ENCODE data around the gene RHOJ. TPM values are rescaled to one million over a fixed set of nuclear protein-coding genes. Genes with fewer than 3 reads are reported as not detected.

Gene RHOJ
- total RNA-seq, 1 donor from 2014 or later: 0.54 TPM

- no peak for TF ChIP-seq CTCF (IDR thresholded peaks at IDR 0.05; ENCODE audit: insufficient read depth, low read length, poor library complexity, severe bottlenecking)
- Histone ChIP-seq H3K4me3 (ENCODE audit: low read depth, low read length) (no peak overlapping the region), H3K27me3 (ENCODE audit: control insufficient read depth, insufficient read depth, low read length) (peaks cover 2% of the 10 kb centered on the region), H3K36me3 (ENCODE audit: control insufficient read depth, insufficient read depth, low read length) (no peaks in the 10 kb centered on the region)
- no peak for DNase-seq (ENCODE audit: low read depth)
These were observed 65.5 kb downstream of the RHOJ start for GRCh38 chr14:63269561-63270225.

- no peak for DNase-seq (ENCODE audit: low read depth)
- no peak for TF ChIP-seq CTCF (IDR thresholded peaks at IDR 0.05; ENCODE audit: insufficient read depth, low read length, poor library complexity, severe bottlenecking)
- Histone ChIP-seq H3K4me3 (ENCODE audit: low read depth, low read length) (no peak overlapping the region), H3K27me3 (ENCODE audit: control insufficient read depth, insufficient read depth, low read length) (peaks cover 2% of the 10 kb centered on the region), H3K36me3 (ENCODE audit: control insufficient read depth, insufficient read depth, low read length) (no peaks in the 10 kb centered on the region)
These were observed 68.9 kb downstream of the RHOJ start for GRCh38 chr14:63273129-63273528.

GRCh38 chr14:63273717-63274655, 69.7 kb downstream of the RHOJ start:
- no peak for DNase-seq (ENCODE audit: low read depth)
- H3K4me3 ChIP-seq (ENCODE audit: low read depth, low read length): no peak overlapping the region
- H3K27me3 ChIP-seq (ENCODE audit: control insufficient read depth, insufficient read depth, low read length): peaks cover 2% of the 10 kb centered on the region
- no peak for TF ChIP-seq CTCF (IDR thresholded peaks at IDR 0.05; ENCODE audit: insufficient read depth, low read length, poor library complexity, severe bottlenecking)
- no peaks in the 10 kb centered on the region for H3K36me3 ChIP-seq (ENCODE audit: control insufficient read depth, insufficient read depth, low read length)

- TF ChIP-seq CTCF (IDR thresholded peaks at IDR 0.05; ENCODE audit: insufficient read depth, low read length, poor library complexity, severe bottlenecking): no peak
- Histone ChIP-seq H3K36me3 (ENCODE audit: control insufficient read depth, insufficient read depth, low read length) (no peaks in the 10 kb centered on the region), H3K4me3 (ENCODE audit: low read depth, low read length) (no peak overlapping the region), H3K27me3 (ENCODE audit: control insufficient read depth, insufficient read depth, low read length) (peaks cover 2% of the 10 kb centered on the region)
- no peak for DNase-seq (ENCODE audit: low read depth)
These were observed 71.4 kb downstream of the RHOJ start for GRCh38 chr14:63275611-63276010.

- no peak for DNase-seq (ENCODE audit: low read depth)
- no peak overlapping the region for H3K4me3 ChIP-seq (ENCODE audit: low read depth, low read length)
- no peaks in the 10 kb centered on the region for H3K36me3 ChIP-seq (ENCODE audit: control insufficient read depth, insufficient read depth, low read length)
- TF ChIP-seq CTCF (IDR thresholded peaks at IDR 0.05; ENCODE audit: insufficient read depth, low read length, poor library complexity, severe bottlenecking): no peak
- H3K27me3 ChIP-seq (ENCODE audit: control insufficient read depth, insufficient read depth, low read length): peaks cover 2% of the 10 kb centered on the region
These were observed 71.8 kb downstream of the RHOJ start for GRCh38 chr14:63276016-63276415.

All from kidney epithelial cell (primary cell).